Hematopoietic multipotent progenitor cell treated with erythropoietin and hydrocortisone succinate and interleukin-3 and kit ligand, for 15 days (in vitro differentiated cells): ENCODE results near the gene TAS2R19.

ENCODE experiments used
- DNase-seq: peaks from one replicate; pipeline ENCODE4 v3.0.0-alpha.2; 2015; ENCODE audit warnings: low spot score

Gene TAS2R19

DNA sequence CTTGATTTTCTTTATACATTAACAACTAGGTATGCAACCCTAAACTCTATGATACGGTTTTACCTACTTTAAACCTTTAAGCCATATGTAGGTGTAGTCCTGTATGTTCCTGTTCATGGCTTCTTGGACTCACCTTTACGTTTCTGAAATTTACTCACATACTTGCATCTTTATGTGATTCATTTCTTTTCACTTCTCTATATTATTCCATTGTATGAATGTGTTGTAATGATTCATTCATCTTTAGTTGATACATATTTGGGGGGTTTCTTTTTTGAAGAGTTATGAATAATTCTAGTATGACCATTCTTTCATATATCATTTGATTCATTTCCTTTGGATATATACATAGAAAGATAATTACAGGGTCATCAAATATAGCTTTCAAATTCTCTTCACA lies 33.3 kb downstream of the TAS2R19 start:
- DNase-seq = no peak

DNA sequence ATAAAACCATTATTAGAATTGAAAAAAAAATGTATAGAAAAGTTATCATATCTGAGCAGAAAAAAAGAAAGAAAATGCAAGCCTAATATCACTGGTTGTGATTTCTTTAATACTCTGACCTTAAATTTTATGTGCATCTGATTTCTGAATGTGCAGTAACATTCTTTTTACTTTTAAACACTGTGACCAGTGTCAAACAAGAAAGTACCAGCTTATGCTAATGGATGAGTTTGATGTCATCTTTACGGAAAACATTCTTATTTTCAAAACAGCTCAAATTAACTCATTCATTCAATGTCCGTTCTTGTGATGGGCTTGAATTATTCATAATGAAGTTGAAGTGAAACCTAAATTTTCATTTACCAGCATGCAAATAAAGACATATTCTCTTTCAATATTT lies 35.6 kb downstream of the TAS2R19 start, which contains the start of gene TAS2R50:
TSS of gene TAS2R50 (minus strand) at position 101 of the 400 bp plus-strand sequence. CDS start at position 49, 52 bp downstream.
- no peak for DNase-seq

DNA sequence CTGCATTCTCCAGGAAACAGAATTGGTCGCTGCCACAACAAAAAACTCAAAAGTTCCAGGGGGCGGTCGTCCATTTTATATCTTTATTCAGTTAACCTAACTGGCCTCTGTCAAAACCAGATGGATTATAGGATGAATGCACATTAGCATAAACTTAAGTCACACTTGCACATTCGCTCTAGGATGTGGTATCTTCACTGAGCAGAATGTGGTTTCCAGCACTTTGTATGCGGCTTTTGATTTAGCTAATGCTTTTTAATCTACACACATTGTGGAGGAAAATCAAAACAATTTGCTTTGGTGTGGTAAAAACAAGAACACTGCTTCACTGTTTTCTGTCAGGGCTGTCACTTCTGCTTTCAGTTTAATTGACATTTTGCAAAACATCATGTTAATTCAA lies 40.2 kb downstream of the TAS2R19 start:
- DNase-seq = no peak

DNA sequence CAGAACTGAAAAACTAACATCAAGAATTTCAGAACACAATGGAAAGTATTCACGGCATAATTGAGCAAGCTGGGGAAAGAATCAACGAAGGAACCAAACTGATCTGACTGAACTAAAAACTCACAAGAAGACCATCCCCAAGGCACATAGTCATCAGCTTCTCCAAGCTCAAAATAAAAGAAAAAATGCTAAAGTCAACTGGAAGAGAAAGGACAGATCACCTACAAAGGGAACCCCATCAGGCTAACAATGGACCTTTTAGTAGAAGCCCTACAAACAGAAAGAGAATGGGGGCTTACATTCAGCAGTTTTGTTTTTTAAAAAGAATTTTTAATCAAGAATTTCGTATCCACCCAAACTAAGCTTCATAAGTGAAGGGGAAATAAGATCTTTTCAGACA lies 47.5 kb downstream of the TAS2R19 start:
- DNase-seq = no peak
